ENCODE measurements around the gene GDPGP1.

- TF ChIP-seq EZH2 (IDR thresholded peaks at IDR 0.05; ENCODE audit: low read depth, unreplicated experiment): no peak
- no peak for TF ChIP-seq EZH2phosphoT487 (IDR thresholded peaks at IDR 0.05; ENCODE audit: unreplicated experiment)
- no peak for TF ChIP-seq STAT1 (IDR thresholded peaks at IDR 0.05; ENCODE audit: unreplicated experiment)
- TF ChIP-seq CTCF (conservative IDR thresholded peaks at IDR 0.05; ENCODE audit: low read depth in 2 of 2): no peak
- no peak for TF ChIP-seq ETS1 (IDR thresholded peaks at IDR 0.05)
- no peak for TF ChIP-seq REST (IDR thresholded peaks at IDR 0.05; ENCODE audit: unreplicated experiment)
- TF ChIP-seq POLR2AphosphoS5 (IDR thresholded peaks at IDR 0.05; ENCODE audit: low read depth): no peak
- no peak for TF ChIP-seq ZNF331 (CRISPR knock-in tag; IDR thresholded peaks at IDR 0.05; ENCODE audit: low read depth)
- TF ChIP-seq ZNF114 (CRISPR knock-in tag; IDR thresholded peaks at IDR 0.05): no peak
- no peak for TF ChIP-seq JUNB (IDR thresholded peaks at IDR 0.05; ENCODE audit: unreplicated experiment)
- no peak for TF ChIP-seq ZNF462 (CRISPR knock-in tag; IDR thresholded peaks at IDR 0.05)
These were observed 9.0 kb upstream of the GDPGP1 start for GRCh38 chr15:90225047-90225446.
